OCI-LY1 (cell line): ENCODE results near the gene LTF.

ENCODE experiments used
- CTCF ChIP-seq: fragments of 200-600 bp; sonication (generic), shearing (Covaris generic); IDR thresholded peaks from 2 replicates; pipeline ENCODE4 v1.5.1; 2017; ENCODE audit warnings: mild to moderate bottlenecking, antibody characterized with exemption, low read length, moderate library complexity, mixed read lengths
- EZH2 ChIP-seq: fragments of 200-600 bp; sonication (generic), shearing (Covaris generic); IDR thresholded peaks from 2 replicates; pipeline ENCODE4 v1.8.0; 2017; ENCODE audit warnings: borderline replicate concordance, mixed run types, mild to moderate bottlenecking, antibody characterized with exemption, low read length, moderate library complexity, mixed read lengths

- TF ChIP-seq CTCF (no peak), EZH2 (no peak)
Observed at GRCh38 chr3:46395766-46396530, 68.8 kb downstream of the LTF start.
